Stimulated activated naive CD8-positive, alpha-beta T cell treated with anti-CD3 and anti-CD28 coated beads, Interleukin-15, Interleukin-2, amounts not matched to agents 100 ng/mL and 50 ng/mL, for 24 hours (primary cell): ENCODE measurements around the gene CD44.

Experiments used
- H3K27ac Mint-ChIP-seq: one replicate; pipeline ENCODE4 v1.8.0; 2021; ENCODE audit warnings: mild to moderate bottlenecking, mixed read lengths
- H3K27me3 Mint-ChIP-seq: one replicate; pipeline ENCODE4 v1.8.0; 2021; ENCODE audit warnings: mixed read lengths
- H3K36me3 Mint-ChIP-seq: one replicate; pipeline ENCODE4 v1.8.0; 2021; ENCODE audit warnings: low read depth, mixed read lengths
- H3K4me1 Mint-ChIP-seq: one replicate; pipeline ENCODE4 v1.8.0; 2021; ENCODE audit warnings: low read depth, mixed read lengths
- H3K4me3 Mint-ChIP-seq: one replicate; pipeline ENCODE4 v1.8.0; 2021; ENCODE audit warnings: mild to moderate bottlenecking, mixed read lengths
- H3K9me3 Mint-ChIP-seq: one replicate; pipeline ENCODE4 v1.8.0; 2021; ENCODE audit warnings: mixed read lengths

CD44 gene

DNA sequence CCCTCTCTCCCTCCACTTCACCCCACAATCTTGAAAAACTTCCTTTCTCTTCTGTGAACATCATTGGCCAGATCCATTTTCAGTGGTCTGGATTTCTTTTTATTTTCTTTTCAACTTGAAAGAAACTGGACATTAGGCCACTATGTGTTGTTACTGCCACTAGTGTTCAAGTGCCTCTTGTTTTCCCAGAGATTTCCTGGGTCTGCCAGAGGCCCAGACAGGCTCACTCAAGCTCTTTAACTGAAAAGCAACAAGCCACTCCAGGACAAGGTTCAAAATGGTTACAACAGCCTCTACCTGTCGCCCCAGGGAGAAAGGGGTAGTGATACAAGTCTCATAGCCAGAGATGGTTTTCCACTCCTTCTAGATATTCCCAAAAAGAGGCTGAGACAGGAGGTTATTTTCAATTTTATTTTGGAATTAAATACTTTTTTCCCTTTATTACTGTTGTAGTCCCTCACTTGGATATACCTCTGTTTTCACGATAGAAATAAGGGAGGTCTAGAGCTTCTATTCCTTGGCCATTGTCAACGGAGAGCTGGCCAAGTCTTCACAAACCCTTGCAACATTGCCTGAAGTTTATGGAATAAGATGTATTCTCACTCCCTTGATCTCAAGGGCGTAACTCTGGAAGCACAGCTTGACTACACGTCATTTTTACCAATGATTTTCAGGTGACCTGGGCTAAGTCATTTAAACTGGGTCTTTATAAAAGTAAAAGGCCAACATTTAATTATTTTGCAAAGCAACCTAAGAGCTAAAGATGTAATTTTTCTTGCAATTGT, 92.3 kb downstream of the CD44 start:
- Mint-ChIP-seq H3K4me1 (peaks cover 51% of the 10 kb centered on the region), H3K36me3 (peaks cover 87% of the 10 kb centered on the region), H3K27me3 (no peaks in the 10 kb centered on the region), H3K9me3 (peaks cover 20% of the 10 kb centered on the region), H3K4me3 (no peak overlapping the region), H3K27ac (peak overlapping the region; percentile 41)

DNA sequence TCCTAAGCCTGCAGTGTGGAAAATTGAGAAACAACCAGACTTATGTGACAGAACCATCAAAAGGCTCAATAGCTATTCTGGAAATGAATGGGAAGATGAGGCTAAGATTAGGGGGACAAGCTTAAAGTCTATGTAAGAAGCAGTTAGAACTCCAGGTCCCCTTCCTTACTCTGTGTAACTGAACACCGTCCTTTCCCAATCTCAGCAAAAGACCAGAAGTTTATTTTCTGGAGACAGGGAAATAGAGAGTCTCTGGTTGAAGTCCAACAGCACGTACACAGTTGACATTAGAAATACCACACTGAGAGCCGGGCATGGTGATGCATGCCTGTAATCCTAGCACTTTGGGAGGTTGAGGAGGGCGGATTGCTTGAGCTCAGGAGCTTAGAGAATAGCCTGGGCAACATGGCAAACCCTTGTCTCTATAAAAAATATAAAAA, 93.9 kb downstream of the CD44 start:
- H3K36me3 Mint-ChIP-seq: peaks cover 71% of the 10 kb centered on the region
- peak overlapping the region; percentile 43 for H3K27ac Mint-ChIP-seq
- H3K4me3 Mint-ChIP-seq: no peak overlapping the region
- no peaks in the 10 kb centered on the region for H3K27me3 Mint-ChIP-seq
- peaks cover 20% of the 10 kb centered on the region for H3K9me3 Mint-ChIP-seq
- peaks cover 65% of the 10 kb centered on the region for H3K4me1 Mint-ChIP-seq

DNA sequence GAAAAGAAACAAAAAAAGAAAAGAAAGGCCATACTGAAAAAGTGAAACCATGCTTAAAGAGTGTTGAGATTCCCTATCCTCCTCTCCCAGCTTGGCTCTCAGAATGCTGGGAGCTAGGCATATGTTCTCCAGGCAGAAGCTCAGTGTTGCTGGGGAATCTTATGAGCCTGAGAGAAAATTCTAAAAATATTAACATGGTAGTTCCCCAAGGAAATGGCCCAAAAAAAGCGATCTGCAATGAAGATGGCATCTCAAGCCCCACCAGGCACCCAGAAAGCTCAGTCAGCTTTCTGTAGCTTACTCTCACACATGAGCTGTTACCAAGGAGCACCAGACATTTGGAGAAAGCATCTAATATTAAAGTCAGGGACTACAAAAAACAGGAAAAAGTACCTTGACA, 94.5 kb downstream of the CD44 start:
- no peaks in the 10 kb centered on the region for H3K27me3 Mint-ChIP-seq
- peaks cover 20% of the 10 kb centered on the region for H3K9me3 Mint-ChIP-seq
- peaks cover 71% of the 10 kb centered on the region for H3K4me1 Mint-ChIP-seq
- no peak overlapping the region for H3K4me3 Mint-ChIP-seq
- H3K36me3 Mint-ChIP-seq: peaks cover 65% of the 10 kb centered on the region
- peak overlapping the region; percentile 79 for H3K27ac Mint-ChIP-seq

DNA sequence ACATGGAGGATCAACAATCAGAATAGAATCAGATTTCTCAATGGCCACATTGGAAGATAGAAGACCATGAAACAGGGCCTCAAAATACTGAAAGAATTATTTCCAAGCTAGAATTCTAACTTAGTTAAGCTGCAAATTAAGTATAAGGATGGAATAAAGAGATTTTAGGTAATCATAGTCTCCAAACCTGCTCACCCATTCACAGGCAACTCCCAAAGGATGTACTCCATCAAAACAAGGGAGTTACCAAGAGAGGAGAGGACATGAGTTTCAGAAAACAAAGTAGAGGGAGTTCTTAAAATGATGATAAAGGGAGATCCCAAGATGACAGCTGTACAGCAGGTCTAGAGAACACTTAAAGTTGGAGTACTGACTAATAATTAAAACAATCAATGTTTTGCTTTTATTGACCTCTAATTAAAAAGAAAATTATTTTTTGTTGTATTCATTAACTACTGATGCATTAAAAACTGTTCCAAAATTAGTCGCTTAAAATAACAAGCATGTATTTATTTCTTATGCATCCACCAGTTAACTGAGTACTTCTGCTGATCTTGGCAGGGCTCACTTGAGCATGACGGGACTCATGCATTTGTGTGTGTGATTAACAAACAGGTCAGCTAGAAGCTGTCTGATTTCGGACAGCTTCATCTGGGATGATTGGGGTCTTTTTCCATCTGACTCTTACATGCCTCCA, 95.6 kb downstream of the CD44 start:
- no peak overlapping the region for H3K4me3 Mint-ChIP-seq
- peaks cover 55% of the 10 kb centered on the region for H3K36me3 Mint-ChIP-seq
- peaks cover 20% of the 10 kb centered on the region for H3K9me3 Mint-ChIP-seq
- H3K27me3 Mint-ChIP-seq: no peaks in the 10 kb centered on the region
- peak overlapping the region; percentile 53 for H3K27ac Mint-ChIP-seq
- H3K4me1 Mint-ChIP-seq: peaks cover 80% of the 10 kb centered on the region

DNA sequence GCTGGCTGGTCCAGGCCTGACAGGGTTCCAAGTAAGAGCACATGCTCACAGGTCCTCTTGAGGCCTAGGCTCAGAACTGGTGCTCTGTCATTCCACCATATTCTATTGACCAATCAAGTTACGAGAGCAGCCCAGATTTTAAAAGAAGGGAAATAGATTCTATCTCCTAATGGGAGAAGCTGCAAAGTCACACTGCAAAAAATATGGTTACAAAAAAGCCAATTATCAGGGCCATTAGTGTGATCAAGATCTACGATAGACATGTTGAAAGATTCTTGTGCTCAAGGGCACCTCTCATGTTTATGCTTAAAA, 96.1 kb downstream of the CD44 start:
- no peak overlapping the region for H3K4me3 Mint-ChIP-seq
- peaks cover 83% of the 10 kb centered on the region for H3K4me1 Mint-ChIP-seq
- peaks cover 20% of the 10 kb centered on the region for H3K9me3 Mint-ChIP-seq
- H3K27ac Mint-ChIP-seq: peak overlapping the region; percentile 53
- no peaks in the 10 kb centered on the region for H3K27me3 Mint-ChIP-seq
- peaks cover 50% of the 10 kb centered on the region for H3K36me3 Mint-ChIP-seq

DNA sequence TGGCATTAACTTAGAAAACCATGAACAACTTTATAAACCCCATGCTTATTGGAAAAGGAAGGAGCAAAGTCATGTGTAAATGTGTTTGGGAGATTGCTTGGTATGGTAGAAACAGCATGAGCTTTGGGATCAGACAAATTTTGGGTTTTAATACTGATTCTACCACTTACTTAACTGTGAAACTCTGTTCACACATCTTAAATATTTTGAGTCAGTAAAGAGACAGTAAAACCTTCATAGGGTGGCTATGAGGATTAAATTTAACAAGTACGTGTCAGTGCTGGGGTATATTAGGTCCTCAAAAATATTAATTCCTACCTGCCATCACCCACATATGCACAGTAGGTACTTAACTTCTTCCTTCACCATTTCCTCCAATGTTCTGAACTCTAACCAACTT, 96.5 kb downstream of the CD44 start:
- Mint-ChIP-seq H3K4me1 (peaks cover 80% of the 10 kb centered on the region), H3K27ac (peak overlapping the region; percentile 77), H3K4me3 (no peak overlapping the region), H3K9me3 (peaks cover 20% of the 10 kb centered on the region), H3K27me3 (no peaks in the 10 kb centered on the region), H3K36me3 (peaks cover 46% of the 10 kb centered on the region)

DNA sequence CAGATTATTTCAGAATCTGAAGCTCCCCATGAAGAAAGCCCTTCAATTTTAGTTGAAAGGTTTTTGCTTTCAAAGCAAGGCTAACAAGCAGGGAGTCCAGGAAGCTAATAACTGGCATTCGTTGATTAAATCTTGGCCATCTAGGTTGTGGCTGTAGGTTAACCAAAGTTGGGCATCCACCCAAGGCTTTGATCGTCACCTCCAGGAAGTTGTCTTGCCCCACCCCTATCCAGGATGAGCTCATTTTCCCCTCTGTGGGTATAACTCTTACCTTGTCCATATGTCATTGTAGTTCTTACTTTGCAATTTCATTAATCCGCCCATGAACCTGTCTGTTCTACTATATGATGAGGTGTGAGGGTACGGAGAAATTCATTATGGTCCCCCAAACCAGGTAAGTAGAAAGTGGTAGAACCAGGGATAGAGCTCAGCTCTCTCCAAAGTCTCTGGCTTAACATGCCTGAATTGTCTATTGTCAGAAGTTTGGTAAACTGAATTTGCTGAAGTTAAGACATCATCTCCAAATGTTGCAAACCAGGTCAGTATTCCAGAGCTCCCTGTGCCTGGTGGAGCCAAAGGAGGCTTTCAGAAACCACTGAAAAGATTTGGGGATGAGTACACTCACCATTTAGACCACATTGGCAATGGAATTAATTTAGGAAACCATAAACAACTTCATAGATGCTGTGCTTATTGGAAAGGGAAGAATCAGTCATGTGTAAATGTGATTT, 97.1 kb downstream of the CD44 start:
- Mint-ChIP-seq H3K36me3 (peaks cover 40% of the 10 kb centered on the region), H3K9me3 (peaks cover 20% of the 10 kb centered on the region), H3K4me3 (peak overlapping the region; percentile 25), H3K27ac (peak overlapping the region; percentile 77), H3K4me1 (peaks cover 85% of the 10 kb centered on the region), H3K27me3 (no peaks in the 10 kb centered on the region)

DNA sequence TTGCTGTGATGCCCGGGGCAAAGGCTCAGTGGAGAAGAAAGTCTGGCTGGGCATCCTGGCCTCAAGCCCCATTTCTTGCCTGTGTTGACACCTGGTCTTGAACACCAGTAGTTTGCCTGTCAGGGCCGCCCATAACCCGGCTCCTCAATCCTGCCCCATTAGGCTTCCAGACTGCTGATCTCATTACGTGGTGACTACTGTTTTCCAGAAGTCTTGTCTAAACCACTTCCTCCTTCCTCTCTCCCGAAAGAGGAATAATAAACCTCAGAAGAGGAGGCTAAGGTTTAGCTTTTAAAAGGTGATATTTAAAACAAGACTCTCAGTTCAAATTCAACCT, 97.7 kb downstream of the CD44 start:
- Mint-ChIP-seq H3K27ac (peak overlapping the region; percentile 77), H3K4me1 (peaks cover 89% of the 10 kb centered on the region), H3K4me3 (peak overlapping the region; percentile 25)

DNA sequence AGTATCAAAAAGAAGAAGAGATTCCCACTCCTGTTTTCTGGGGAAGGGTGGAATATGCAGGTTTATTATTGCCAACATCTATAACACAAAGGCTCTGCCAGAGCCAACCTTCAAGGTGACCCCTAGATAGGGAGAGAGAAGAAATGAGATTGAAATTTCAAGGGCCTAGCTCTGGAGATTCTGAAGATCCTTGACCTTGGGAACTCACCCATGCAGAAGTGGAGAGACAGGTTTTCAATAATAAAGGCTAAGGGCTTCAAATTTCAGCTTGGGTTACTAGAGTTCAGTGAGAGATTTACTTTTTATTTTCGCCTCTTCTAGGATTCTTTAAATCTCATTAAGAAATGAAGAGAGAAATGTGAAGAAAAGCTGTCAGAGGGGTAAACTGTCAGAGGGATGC, 98.4 kb downstream of the CD44 start:
- no peak overlapping the region for H3K4me3 Mint-ChIP-seq
- no peak overlapping the region for H3K27ac Mint-ChIP-seq
- H3K4me1 Mint-ChIP-seq: peaks cover 87% of the 10 kb centered on the region
- H3K36me3 Mint-ChIP-seq: peaks cover 28% of the 10 kb centered on the region
- H3K9me3 Mint-ChIP-seq: peaks cover 20% of the 10 kb centered on the region
- no peaks in the 10 kb centered on the region for H3K27me3 Mint-ChIP-seq

More for the DNA sequence above, 97.7 kb downstream of the CD44 start:
- H3K9me3 Mint-ChIP-seq: peaks cover 20% of the 10 kb centered on the region
- H3K27me3 Mint-ChIP-seq: no peaks in the 10 kb centered on the region
- peaks cover 35% of the 10 kb centered on the region for H3K36me3 Mint-ChIP-seq

DNA sequence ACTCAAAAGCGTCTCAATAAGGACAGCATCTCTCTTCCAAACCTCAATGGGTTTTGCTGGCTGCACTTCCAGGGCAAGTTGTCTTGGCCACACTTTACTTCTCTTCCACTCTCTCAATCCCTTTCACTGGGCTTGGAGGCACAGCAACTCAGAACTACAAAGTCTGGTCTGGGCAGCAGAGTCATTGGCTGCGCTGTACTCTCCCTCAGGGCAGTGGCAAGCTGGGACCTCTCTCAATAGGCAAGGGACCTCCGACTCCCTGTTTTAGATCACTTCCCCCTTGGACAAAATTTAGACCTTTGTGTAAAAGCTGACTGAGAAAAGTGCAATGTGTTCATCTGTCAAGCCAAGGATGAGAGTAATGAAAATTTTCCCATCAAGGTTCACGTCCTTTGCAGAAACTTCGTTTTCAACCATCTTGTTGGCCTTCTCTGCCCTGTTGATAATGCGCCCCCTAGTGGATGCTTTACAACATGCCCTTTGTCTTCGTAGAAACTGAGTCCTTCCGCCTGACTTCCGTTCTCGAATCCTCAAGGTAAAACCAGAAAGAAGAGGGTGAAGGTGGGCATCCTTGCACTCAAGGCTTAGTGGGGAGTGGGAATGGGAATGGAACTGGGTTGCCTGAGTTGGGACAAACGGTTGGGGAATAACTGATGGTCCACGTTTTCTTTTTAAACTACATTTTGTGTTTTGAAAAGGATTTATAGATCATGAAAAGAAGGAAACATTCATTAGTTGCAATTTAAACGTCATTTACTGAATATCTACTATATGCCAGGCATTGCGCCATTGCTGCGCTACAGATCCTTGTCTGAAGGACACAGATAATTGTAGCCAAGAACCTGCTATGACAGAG, 99.1 kb downstream of the CD44 start:
- Mint-ChIP-seq H3K27ac (no peak overlapping the region), H3K4me1 (peaks cover 87% of the 10 kb centered on the region), H3K9me3 (peaks cover 16% of the 10 kb centered on the region), H3K36me3 (peaks cover 23% of the 10 kb centered on the region), H3K27me3 (no peaks in the 10 kb centered on the region), H3K4me3 (no peak overlapping the region)

DNA sequence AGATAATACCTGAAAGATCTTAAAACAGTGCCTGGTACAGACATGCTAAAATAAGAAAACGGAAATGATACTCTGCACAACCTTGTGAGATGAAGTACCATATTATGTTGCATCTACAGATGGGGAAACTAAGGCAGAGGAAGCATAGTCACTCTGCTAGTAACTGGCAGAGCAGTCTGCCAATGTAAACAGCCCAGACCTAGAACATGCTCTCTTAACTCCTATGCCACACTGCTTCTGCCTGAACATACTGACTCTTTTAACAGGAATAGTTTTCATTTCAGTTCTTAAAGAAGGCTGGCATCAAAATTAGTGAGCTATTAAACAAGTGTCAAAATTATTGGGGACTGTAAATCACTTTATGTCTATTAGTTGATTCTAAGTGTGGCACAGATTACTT, 99.9 kb downstream of the CD44 start:
- peaks cover 12% of the 10 kb centered on the region for H3K9me3 Mint-ChIP-seq
- H3K27me3 Mint-ChIP-seq: no peaks in the 10 kb centered on the region
- H3K4me3 Mint-ChIP-seq: no peak overlapping the region
- H3K27ac Mint-ChIP-seq: no peak overlapping the region
- H3K4me1 Mint-ChIP-seq: peaks cover 87% of the 10 kb centered on the region
- peaks cover 16% of the 10 kb centered on the region for H3K36me3 Mint-ChIP-seq

DNA sequence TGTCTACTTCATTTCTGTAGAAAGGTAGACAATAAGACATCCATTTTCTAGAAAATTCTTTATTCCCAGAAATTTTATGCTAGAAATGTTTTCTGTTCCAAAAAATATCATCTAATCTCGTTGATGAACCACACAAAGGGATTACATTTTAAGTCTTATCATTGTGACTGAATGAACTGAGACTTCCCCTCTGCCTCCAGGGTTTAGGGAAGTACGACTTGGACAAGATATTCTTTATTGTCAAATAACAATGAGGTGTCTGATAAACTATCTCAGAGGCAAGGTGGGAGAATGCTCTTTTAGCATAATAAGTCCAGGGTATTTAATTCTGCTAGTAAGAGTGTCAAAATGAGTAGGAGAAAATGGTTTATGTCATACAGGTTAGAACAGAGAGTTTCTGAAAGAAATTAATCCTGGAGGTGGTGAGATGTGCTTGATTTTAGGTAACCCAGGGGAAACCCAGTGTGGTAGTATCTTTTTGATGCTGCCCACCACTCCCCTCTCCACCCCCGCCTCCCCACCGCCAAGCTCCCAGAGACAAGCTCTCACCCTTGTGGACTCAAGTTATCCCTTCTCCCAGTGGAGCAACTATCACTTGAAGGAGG, 100.6 kb downstream of the CD44 start:
- H3K36me3 Mint-ChIP-seq: peaks cover 9% of the 10 kb centered on the region
- no peak overlapping the region for H3K4me3 Mint-ChIP-seq
- peaks cover 6% of the 10 kb centered on the region for H3K9me3 Mint-ChIP-seq
- H3K4me1 Mint-ChIP-seq: peaks cover 86% of the 10 kb centered on the region
- no peak overlapping the region for H3K27ac Mint-ChIP-seq
- no peaks in the 10 kb centered on the region for H3K27me3 Mint-ChIP-seq

DNA sequence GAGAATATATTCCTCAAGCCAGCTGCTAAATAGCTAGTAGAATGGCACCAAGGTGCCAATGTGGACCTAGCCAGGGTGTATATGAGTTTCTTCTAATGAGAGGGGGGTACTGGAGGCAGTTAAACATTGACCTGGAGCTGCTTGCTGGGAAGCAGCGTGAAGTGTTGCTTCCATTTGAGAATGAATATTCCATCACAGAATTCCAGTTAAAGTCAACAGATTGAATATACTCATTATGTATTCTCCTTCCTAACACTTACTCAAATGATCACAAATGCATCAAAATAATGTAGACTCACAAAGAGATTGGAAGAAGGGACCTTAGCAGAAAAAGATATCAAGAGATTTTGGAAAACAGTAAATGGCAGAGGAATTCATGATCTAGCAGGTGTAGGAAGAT, 102.1 kb downstream of the CD44 start:
- Mint-ChIP-seq H3K4me1 (peaks cover 79% of the 10 kb centered on the region), H3K36me3 (peaks cover 3% of the 10 kb centered on the region), H3K27me3 (no peaks in the 10 kb centered on the region), H3K4me3 (no peak overlapping the region), H3K27ac (no peak overlapping the region), H3K9me3 (no peaks in the 10 kb centered on the region)

DNA sequence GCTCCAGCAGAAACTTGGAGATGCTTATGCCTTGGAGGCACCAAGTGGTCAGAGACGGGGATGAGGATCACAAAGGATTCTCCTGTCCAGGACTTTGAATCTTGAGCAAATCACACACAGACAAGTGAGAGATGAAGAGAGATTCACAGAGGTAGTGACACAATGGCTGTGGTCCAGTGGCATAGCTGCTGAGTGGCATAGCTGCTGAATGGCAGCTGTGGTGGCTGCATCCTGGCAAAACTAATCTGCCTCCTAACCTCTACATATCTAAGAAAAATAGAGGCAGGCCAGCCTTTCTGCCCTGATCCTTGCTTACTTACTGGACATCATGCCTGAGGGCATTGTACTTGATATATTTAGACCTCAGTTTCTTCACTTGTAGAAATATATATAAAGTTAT, 102.6 kb downstream of the CD44 start:
- Mint-ChIP-seq H3K4me1 (peaks cover 79% of the 10 kb centered on the region), H3K36me3 (peaks cover 3% of the 10 kb centered on the region), H3K27me3 (no peaks in the 10 kb centered on the region), H3K9me3 (no peaks in the 10 kb centered on the region), H3K27ac (no peak overlapping the region), H3K4me3 (no peak overlapping the region)
